K562 (cell line): ENCODE measurements around the gene HBB. TPM values are rescaled to one million over a fixed set of nuclear protein-coding genes. Genes with fewer than 3 reads are reported as not detected.

Experiments
- CAMTA2 ChIP-seq: fragments of 250-450 bp; sonication (Bioruptor Pico); conservative IDR thresholded peaks from 2 replicates; pipeline ENCODE4 v1.5.1; 2022
- CBFA2T3 ChIP-seq: fragments of 450-650 bp; IDR thresholded peaks from 2 replicates; pipeline ENCODE4 v1.6.1; 2017
- CREM ChIP-seq: IDR thresholded peaks from 2 replicates; pipeline ENCODE4 v1.6.1; 2014; ENCODE audit warnings: antibody characterized with exemption, low read depth
- DPF2 ChIP-seq: fragments of 450-650 bp; IDR thresholded peaks from 2 replicates; pipeline ENCODE4 v1.6.1; 2016
- ELF4 ChIP-seq: fragments of 450-650 bp; formaldehyde crosslinking; IDR thresholded peaks from 2 replicates; pipeline ENCODE4 v1.4.0; 2022; ENCODE audit warnings: missing genetic modification characterization
- EP300 ChIP-seq: IDR thresholded peaks from 2 replicates; pipeline ENCODE4 v1.6.1; 2012; ENCODE audit warnings: low read length, improper control_type of control experiment
- ETV1 ChIP-seq: fragments of 450-650 bp; conservative IDR thresholded peaks from 2 replicates; pipeline ENCODE4 v1.6.1; 2016; ENCODE audit warnings: missing genetic modification characterization, control low read depth, low read depth, missing compliant biosample characterization
- FOS ChIP-seq: IDR thresholded peaks from 3 replicates; pipeline ENCODE4 v1.6.1; 2011; ENCODE audit not compliant: insufficient read length; ENCODE audit errors: extremely low read depth
- FOXM1 ChIP-seq, 2 experiments: fragments of 450-650 bp in 1 of 2; sonication (generic) in 1 of 2; formaldehyde crosslinking in 1 of 2; IDR thresholded peaks; 2 replicates each; pipeline versions ENCODE4 v1.6.1 to v1.9.0; 2017 to 2022; ENCODE audit warnings: low read depth in 2 of 2, mild to moderate bottlenecking in 2 of 2, missing genetic modification reagents in 1 of 2, moderate library complexity in 1 of 2
- HDAC1 ChIP-seq, 2 experiments: fragments of 450-650 bp; IDR thresholded peaks; 2 replicates each; pipeline ENCODE4 v1.6.1; 2016 to 2017; ENCODE audit warnings: inconsistent platforms in 1 of 2, mild to moderate bottlenecking in 1 of 2, moderate library complexity in 1 of 2
- SMARCE1 ChIP-seq: fragments of 450-650 bp; IDR thresholded peaks from 2 replicates; pipeline ENCODE4 v1.7.1; 2016; ENCODE audit warnings: mild to moderate bottlenecking
- SRSF9 ChIP-seq: fragments of 200-400 bp; formaldehyde crosslinking; IDR thresholded peaks from 2 replicates; pipeline ENCODE4 v1.6.1; 2017; ENCODE audit warnings: low read depth, low read length, borderline replicate concordance
- TCF3 ChIP-seq: sonication (generic); formaldehyde crosslinking; IDR thresholded peaks from 2 replicates; pipeline ENCODE4 v1.4.0; 2020; ENCODE audit warnings: mild to moderate bottlenecking, missing genetic modification reagents
- TEAD4 ChIP-seq, 2 experiments: sonication (generic) in 1 of 2; formaldehyde crosslinking in 1 of 2; IDR thresholded peaks; 2 replicates each; pipeline versions ENCODE4 v1.6.1 to v1.8.0; 2012 to 2022; ENCODE audit warnings: borderline replicate concordance in 1 of 2, inconsistent platforms in 1 of 2, low read length in 1 of 2, mild to moderate bottlenecking in 1 of 2, missing genetic modification reagents in 1 of 2
- XRCC3 ChIP-seq: fragments of 450-650 bp; IDR thresholded peaks from 2 replicates; pipeline ENCODE4 v1.6.1; 2017; ENCODE audit warnings: mild to moderate bottlenecking, moderate library complexity
- ZBTB8A ChIP-seq: fragments of 450-650 bp; IDR thresholded peaks from 2 replicates; pipeline ENCODE4 v1.6.1; 2018; ENCODE audit warnings: mild to moderate bottlenecking, moderate library complexity; ENCODE audit not compliant: partially characterized antibody
- ZNF133 ChIP-seq: fragments of 250-450 bp; sonication (Bioruptor Pico); IDR thresholded peaks from 2 replicates; pipeline ENCODE4 v1.4.0; 2020; ENCODE audit warnings: mild to moderate bottlenecking
- ZNF707 ChIP-seq: fragments of 250-450 bp; sonication (Bioruptor Pico); conservative IDR thresholded peaks from 2 replicates; pipeline ENCODE4 v1.8.0; 2022; ENCODE audit warnings: inconsistent platforms, mild to moderate bottlenecking, moderate library complexity
- polyA plus RNA-seq, 8 experiments: library from polyadenylated mRNA; depleted of rRNA in 4 of 8; stranded (reverse) in 5 of 8; unstranded in 3 of 8; fragments of >200 nt; fragmentation: Nextera tagmentation in 2 of 8; fragmentation: Illumina TruSeq in 1 of 8; extraction: Ambion mirVana in 2 of 8; extraction: Trizol in 1 of 8; gene quantifications; 2 replicates each; pipeline versions ENCODE4 v1.2.1 to v1.2.3, GENCODE V29; 2011 to 2014; ENCODE audit warnings: inconsistent platforms in 1 of 8, missing spikeins in 1 of 8
- total RNA-seq, 7 experiments: library from RNA; depleted of rRNA in 6 of 7; stranded (reverse); fragments of >200 nt in 6 of 7; fragmentation: Illumina TruSeq in 2 of 7; extraction: Trizol in 2 of 7; gene quantifications; 2 replicates each; pipeline versions ENCODE4 v1.2.1 to v1.2.3, GENCODE V29; 2011 to 2021; ENCODE audit warnings: low replicate concordance in 1 of 7
- TF ChIP-seq, protein P1 (sequence below), 2 experiments: fragments of 450-650 bp; IDR thresholded peaks; 2 replicates each; pipeline ENCODE4 v1.6.1; 2018; ENCODE audit warnings: mild to moderate bottlenecking in 2 of 2, low read depth in 1 of 2; ENCODE audit not compliant: partially characterized antibody in 2 of 2
- TF ChIP-seq, protein P2 (sequence below): IDR thresholded peaks from 2 replicates; pipeline ENCODE4 v1.6.1; 2012; ENCODE audit warnings: low read depth, low read length, improper control_type of control experiment, borderline replicate concordance

Gene HBB
- total and polyA plus RNA-seq, 9 of the 15 experiments (the other 6 are each of a cell fraction or from before 2014, with no cell fraction given) = 0.33 to 3.4 (median 1.2) TPM; not detected in 2

DNA sequence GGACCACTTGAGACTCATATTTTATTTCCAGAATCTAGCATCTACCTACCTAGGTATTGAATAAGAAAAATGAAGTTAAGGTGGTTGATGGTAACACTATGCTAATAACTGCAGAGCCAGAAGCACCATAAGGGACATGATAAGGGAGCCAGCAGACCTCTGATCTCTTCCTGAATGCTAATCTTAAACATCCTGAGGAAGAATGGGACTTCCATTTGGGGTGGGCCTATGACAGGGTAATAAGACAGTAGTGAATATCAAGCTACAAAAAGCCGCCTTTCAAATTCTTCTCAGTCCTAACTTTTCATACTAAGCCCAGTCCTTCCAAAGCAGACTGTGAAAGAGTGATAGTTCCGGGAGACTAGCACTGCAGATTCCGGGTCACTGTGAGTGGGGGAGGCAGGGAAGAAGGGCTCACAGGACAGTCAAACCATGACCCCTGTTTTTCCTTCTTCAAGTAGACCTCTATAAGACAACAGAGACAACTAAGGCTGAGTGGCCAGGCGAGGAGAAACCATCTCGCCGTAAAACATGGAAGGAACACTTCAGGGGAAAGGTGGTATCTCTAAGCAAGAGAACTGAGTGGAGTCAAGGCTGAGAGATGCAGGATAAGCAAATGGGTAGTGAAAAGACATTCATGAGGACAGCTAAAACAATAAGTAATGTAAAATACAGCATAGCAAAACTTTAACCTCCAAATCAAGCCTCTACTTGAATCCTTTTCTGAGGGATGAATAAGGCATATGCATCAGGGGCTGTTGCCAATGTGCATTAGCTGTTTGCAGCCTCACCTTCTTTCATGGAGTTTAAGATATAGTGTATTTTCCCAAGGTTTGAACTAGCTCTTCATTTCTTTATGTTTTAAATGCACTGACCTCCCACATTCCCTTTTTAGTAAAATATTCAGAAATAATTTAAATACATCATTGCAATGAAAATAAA, 2.1 kb downstream of the HBB start (continued):
- TF ChIP-seq, protein P1, sequence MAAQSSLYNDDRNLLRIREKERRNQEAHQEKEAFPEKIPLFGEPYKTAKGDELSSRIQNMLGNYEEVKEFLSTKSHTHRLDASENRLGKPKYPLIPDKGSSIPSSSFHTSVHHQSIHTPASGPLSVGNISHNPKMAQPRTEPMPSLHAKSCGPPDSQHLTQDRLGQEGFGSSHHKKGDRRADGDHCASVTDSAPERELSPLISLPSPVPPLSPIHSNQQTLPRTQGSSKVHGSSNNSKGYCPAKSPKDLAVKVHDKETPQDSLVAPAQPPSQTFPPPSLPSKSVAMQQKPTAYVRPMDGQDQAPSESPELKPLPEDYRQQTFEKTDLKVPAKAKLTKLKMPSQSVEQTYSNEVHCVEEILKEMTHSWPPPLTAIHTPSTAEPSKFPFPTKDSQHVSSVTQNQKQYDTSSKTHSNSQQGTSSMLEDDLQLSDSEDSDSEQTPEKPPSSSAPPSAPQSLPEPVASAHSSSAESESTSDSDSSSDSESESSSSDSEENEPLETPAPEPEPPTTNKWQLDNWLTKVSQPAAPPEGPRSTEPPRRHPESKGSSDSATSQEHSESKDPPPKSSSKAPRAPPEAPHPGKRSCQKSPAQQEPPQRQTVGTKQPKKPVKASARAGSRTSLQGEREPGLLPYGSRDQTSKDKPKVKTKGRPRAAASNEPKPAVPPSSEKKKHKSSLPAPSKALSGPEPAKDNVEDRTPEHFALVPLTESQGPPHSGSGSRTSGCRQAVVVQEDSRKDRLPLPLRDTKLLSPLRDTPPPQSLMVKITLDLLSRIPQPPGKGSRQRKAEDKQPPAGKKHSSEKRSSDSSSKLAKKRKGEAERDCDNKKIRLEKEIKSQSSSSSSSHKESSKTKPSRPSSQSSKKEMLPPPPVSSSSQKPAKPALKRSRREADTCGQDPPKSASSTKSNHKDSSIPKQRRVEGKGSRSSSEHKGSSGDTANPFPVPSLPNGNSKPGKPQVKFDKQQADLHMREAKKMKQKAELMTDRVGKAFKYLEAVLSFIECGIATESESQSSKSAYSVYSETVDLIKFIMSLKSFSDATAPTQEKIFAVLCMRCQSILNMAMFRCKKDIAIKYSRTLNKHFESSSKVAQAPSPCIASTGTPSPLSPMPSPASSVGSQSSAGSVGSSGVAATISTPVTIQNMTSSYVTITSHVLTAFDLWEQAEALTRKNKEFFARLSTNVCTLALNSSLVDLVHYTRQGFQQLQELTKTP (IDR thresholded peaks at IDR 0.05; ENCODE audit: low read depth in 1 of 2, partially characterized antibody in 2 of 2) = peak in 1 of 2 experiments; percentile 8
- TF ChIP-seq SMARCE1 (0 out of 2 replicates have a peak, but pooled peaks have one; percentile 29), ELF4 (no peak), EP300 (peak; percentile 47; the same call in 1 of the 2 replicates), CBFA2T3 (peak; percentile 83), ZNF133 (CRISPR knock-in tag) (no peak), DPF2 (peak; percentile 72), HDAC1 (IDR thresholded peaks at IDR 0.05) (0 out of 4 replicates have a peak, but pooled peaks of 1 of the 2 experiments have one; percentile 36), FOXM1 (IDR thresholded peaks at IDR 0.05; ENCODE audit: low read depth) (peak; percentile 29; the same call in 1 of the 2 replicates), FOXM1 (CRISPR knock-in tag; IDR thresholded peaks at IDR 0.05; ENCODE audit: low read depth) (no peak), FOS (no peak), CAMTA2 (CRISPR knock-in tag) (no peak), ZNF707 (CRISPR knock-in tag) (no peak), TEAD4 (IDR thresholded peaks at IDR 0.05; ENCODE audit: low read length) (peak; percentile 67), TEAD4 (CRISPR knock-in tag; IDR thresholded peaks at IDR 0.05; ENCODE audit: borderline replicate concordance) (no peak), XRCC3 (no peak), ZBTB8A (no peak), TCF3 (peak; percentile 65), SRSF9 (no peak), ETV1 (tag) (peak; percentile 19; the same call in 1 of the 2 replicates), CREM (0 out of 2 replicates have a peak, but pooled peaks have one; percentile 10)
- TF ChIP-seq, protein P2, sequence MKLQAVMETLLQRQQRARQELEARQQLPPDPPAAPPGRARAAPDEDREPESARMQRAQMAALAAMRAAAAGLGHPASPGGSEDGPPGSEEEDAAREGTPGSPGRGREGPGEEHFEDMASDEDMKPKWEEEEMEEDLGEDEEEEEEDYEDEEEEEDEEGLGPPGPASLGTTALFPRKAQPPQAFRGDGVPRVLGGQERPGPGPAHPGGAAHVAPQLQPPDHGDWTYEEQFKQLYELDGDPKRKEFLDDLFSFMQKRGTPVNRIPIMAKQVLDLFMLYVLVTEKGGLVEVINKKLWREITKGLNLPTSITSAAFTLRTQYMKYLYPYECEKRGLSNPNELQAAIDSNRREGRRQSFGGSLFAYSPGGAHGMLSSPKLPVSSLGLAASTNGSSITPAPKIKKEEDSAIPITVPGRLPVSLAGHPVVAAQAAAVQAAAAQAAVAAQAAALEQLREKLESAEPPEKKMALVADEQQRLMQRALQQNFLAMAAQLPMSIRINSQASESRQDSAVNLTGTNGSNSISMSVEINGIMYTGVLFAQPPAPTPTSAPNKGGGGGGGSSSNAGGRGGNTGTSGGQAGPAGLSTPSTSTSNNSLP = 0 out of 2 replicates have a peak, but pooled peaks have one; percentile 12
